ENCODE measurements around the gene PCBP3.

Gene PCBP3

GRCh38 chr21:45988366-45989347 is 345.1 kb downstream of the PCBP3 start:
- TF ChIP-seq CTCF (IDR thresholded peaks at IDR 0.05) = no peak
- TF ChIP-seq ZFX (IDR thresholded peaks at IDR 0.05; ENCODE audit: borderline replicate concordance) = no peak
- H3K27ac ChIP-seq = no peak overlapping the region

- no peak overlapping the region for H3K27ac ChIP-seq
- TF ChIP-seq ZFX (IDR thresholded peaks at IDR 0.05; ENCODE audit: borderline replicate concordance) = no peak
- no peak for TF ChIP-seq CTCF (IDR thresholded peaks at IDR 0.05)
Measured at GRCh38 chr21:45989355-45990048, 346.0 kb downstream of the PCBP3 start.

GRCh38 chr21:45990049-45990711 is 346.7 kb downstream of the PCBP3 start:
- TF ChIP-seq CTCF (IDR thresholded peaks at IDR 0.05) (no peak), ZFX (IDR thresholded peaks at IDR 0.05; ENCODE audit: borderline replicate concordance) (no peak)

GRCh38 chr21:45990741-45991605 is 347.4 kb downstream of the PCBP3 start:
- TF ChIP-seq CTCF (IDR thresholded peaks at IDR 0.05) = no peak
- TF ChIP-seq ZFX (IDR thresholded peaks at IDR 0.05; ENCODE audit: borderline replicate concordance) = no peak
- no peak overlapping the region for H3K27ac ChIP-seq

More at GRCh38 chr21:45990049-45990711, 346.7 kb downstream of the PCBP3 start:
- no peak overlapping the region for H3K27ac ChIP-seq

GRCh38 chr21:45991606-45992300 is 348.2 kb downstream of the PCBP3 start:
- TF ChIP-seq CTCF (IDR thresholded peaks at IDR 0.05) (no peak), ZFX (IDR thresholded peaks at IDR 0.05; ENCODE audit: borderline replicate concordance) (no peak)
- H3K27ac ChIP-seq = no peak overlapping the region

Data from 22Rv1 (cell line).